Keratinocyte (primary cell): ENCODE data around the gene MAGI1. TPM values are rescaled to one million over a fixed set of nuclear protein-coding genes. Genes with fewer than 3 reads are reported as not detected.

Experiments used
- DNase-seq: peaks from one replicate; pipeline ENCODE4 v3.0.0-alpha.2; 2011; ENCODE audit warnings: low read depth, missing footprints, low spot score
- FAIRE-seq: peaks from 2 replicates; lab custom pipeline; 2011; peaks lifted over from hg19 to GRCh38; lab: Jason Lieb, UNC
- H2AFZ ChIP-seq: 2 replicates; pipeline ENCODE4 v1.6.0; 2012; ENCODE audit warnings: low read length, control low read depth, inconsistent platforms; ENCODE audit not compliant: control insufficient read depth
- H3K27ac ChIP-seq: 2 replicates; pipeline ENCODE4 v1.5.1; 2011; ENCODE audit warnings: low read length; ENCODE audit not compliant: control insufficient read depth, insufficient read depth
- H3K27me3 ChIP-seq: 3 replicates; pipeline ENCODE4 v1.6.0; 2011; ENCODE audit warnings: low read length; ENCODE audit not compliant: control insufficient read depth, insufficient read depth; ENCODE audit errors: extremely low read depth
- H3K36me3 ChIP-seq, 2 experiments: 2 replicates in 1 of 2; 3 replicates in 1 of 2; pipeline ENCODE4 v1.5.1; 2011; ENCODE audit warnings: low read length in 2 of 2, mild to moderate bottlenecking in 1 of 2; ENCODE audit not compliant: control insufficient read depth in 2 of 2, insufficient read depth in 2 of 2; ENCODE audit errors: extremely low read depth in 1 of 2
- H3K4me1 ChIP-seq: 3 replicates; pipeline ENCODE4 v1.5.1; 2011; ENCODE audit warnings: low read length; ENCODE audit not compliant: control insufficient read depth, insufficient read depth; ENCODE audit errors: extremely low read depth
- H3K4me2 ChIP-seq: 3 replicates; pipeline ENCODE4 v1.6.0; 2011; ENCODE audit warnings: low read depth, low read length; ENCODE audit not compliant: control insufficient read depth, insufficient read depth; ENCODE audit errors: extremely low read depth
- H3K4me3 ChIP-seq, 3 experiments: fragments of 200-600 bp in 1 of 3; sonication (generic) in 1 of 3; 2 replicates in 2 of 3; 3 replicates in 1 of 3; pipeline ENCODE4 v1.5.1; 2011 to 2016; ENCODE audit warnings: low read length in 3 of 3, mild to moderate bottlenecking in 3 of 3, control low read depth in 2 of 3, inconsistent platforms in 1 of 3, low read depth in 1 of 3, mixed read lengths in 1 of 3, mixed run types in 1 of 3, moderate library complexity in 1 of 3; ENCODE audit not compliant: control insufficient read depth in 2 of 3, insufficient read depth in 2 of 3; ENCODE audit errors: extremely low read depth in 1 of 3
- H3K79me2 ChIP-seq: 2 replicates; pipeline ENCODE4 v1.6.0; 2012; ENCODE audit warnings: low read length; ENCODE audit not compliant: control insufficient read depth, insufficient read depth
- H3K9ac ChIP-seq: 3 replicates; pipeline ENCODE4 v1.6.0; 2011; ENCODE audit warnings: low read length; ENCODE audit not compliant: control insufficient read depth, insufficient read depth; ENCODE audit errors: extremely low read depth
- H3K9me1 ChIP-seq: 3 replicates; pipeline ENCODE4 v1.6.0; 2011; ENCODE audit warnings: low read length; ENCODE audit not compliant: control insufficient read depth, insufficient read depth; ENCODE audit errors: extremely low read depth
- H3K9me3 ChIP-seq: 2 replicates; pipeline ENCODE4 v1.5.1; 2012; ENCODE audit warnings: low read depth, low read length; ENCODE audit not compliant: control insufficient read depth
- H4K20me1 ChIP-seq: 3 replicates; pipeline ENCODE4 v1.6.0; 2011; ENCODE audit warnings: low read length; ENCODE audit not compliant: control insufficient read depth, insufficient read depth; ENCODE audit errors: extremely low read depth
- EZH2 ChIP-seq: IDR thresholded peaks from one replicate; pipeline ENCODE4 v1.6.1; 2012; ENCODE audit warnings: inconsistent platforms, mild to moderate bottlenecking, low read length, moderate library complexity
- dilution Hi-C: fragments of 300-500 bp; cut with MboI; formaldehyde crosslinking; loops from one replicate; pipeline ENCODE4 v1.7.0; 2020; ENCODE audit warnings: low sequenced_read_pairs; ENCODE audit not compliant: extremely low pct_ligation_motif_present
- polyA plus RNA-seq, 5 experiments: library from polyadenylated mRNA; depleted of rRNA in 3 of 5; stranded (reverse) in 3 of 5; stranded (forward) in 1 of 5; unstranded in 1 of 5; fragments of >200 nt; gene quantifications; 1 replicate in 1 of 5; 2 replicates in 3 of 5; 3 replicates in 1 of 5; pipeline versions ENCODE4 v1.2.1 to v1.2.3, GENCODE V29; 2011 to 2012; ENCODE audit warnings: missing spikeins in 2 of 5, low read depth in 1 of 5, low replicate concordance in 1 of 5
- TF ChIP-seq, protein P1 (sequence below), 3 experiments: IDR thresholded peaks in 1 of 3; conservative IDR thresholded peaks in 1 of 3; optimal IDR thresholded peaks in 1 of 3; 2 replicates in 2 of 3; 3 replicates in 1 of 3; pipeline versions ENCODE3 to v1.5.1; 2011; ENCODE audit warnings: low read length in 3 of 3, mild to moderate bottlenecking in 3 of 3, moderate library complexity in 2 of 3, control low read depth in 1 of 3, inconsistent platforms in 1 of 3; ENCODE audit not compliant: insufficient read depth in 2 of 3; ENCODE audit errors: extremely low read depth in 1 of 3

MAGI1 gene
- polyA plus RNA-seq, 1 donor (not counting 4 experiments of a cell fraction or from before 2014, with no cell fraction given): 10.9 TPM

DNA sequence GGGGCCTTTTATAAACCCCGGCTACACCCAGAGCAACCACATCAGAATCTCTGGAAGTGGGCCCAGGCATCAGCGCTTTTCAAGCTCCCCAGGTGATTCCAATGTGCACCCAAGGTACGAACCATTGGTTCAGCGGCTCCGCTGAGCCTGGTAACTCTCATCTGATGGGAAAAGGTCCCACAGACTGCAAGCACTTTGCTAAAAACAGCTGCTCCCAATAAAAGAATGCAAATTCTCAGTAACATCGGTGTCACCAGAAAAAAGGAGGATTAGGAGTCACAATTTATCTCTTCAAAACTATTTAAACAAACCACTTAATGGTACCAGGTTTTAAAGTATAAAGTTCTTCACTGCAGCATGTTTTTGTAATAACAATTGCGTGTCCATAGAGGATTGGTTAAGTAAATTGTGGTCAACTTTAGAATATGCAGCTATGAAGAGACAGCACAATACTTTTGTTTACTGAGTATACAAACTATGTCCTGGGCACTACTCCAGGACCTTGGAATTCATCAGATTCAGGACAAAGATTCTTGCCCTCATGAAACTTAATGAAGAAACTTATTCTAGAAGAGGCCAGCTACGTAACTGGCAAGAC, 690.2 kb downstream of the MAGI1 start:
- H3K4me1 ChIP-seq: no peaks in the 10 kb centered on the region
- TF ChIP-seq, protein P1, sequence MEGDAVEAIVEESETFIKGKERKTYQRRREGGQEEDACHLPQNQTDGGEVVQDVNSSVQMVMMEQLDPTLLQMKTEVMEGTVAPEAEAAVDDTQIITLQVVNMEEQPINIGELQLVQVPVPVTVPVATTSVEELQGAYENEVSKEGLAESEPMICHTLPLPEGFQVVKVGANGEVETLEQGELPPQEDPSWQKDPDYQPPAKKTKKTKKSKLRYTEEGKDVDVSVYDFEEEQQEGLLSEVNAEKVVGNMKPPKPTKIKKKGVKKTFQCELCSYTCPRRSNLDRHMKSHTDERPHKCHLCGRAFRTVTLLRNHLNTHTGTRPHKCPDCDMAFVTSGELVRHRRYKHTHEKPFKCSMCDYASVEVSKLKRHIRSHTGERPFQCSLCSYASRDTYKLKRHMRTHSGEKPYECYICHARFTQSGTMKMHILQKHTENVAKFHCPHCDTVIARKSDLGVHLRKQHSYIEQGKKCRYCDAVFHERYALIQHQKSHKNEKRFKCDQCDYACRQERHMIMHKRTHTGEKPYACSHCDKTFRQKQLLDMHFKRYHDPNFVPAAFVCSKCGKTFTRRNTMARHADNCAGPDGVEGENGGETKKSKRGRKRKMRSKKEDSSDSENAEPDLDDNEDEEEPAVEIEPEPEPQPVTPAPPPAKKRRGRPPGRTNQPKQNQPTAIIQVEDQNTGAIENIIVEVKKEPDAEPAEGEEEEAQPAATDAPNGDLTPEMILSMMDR (optimal IDR thresholded peaks at IDR 0.05 in 1 of 3, IDR thresholded peaks at IDR 0.05 in 1 of 3, conservative IDR thresholded peaks at IDR 0.05 in 1 of 3; ENCODE audit: extremely low read depth in 1 of 3, insufficient read depth in 2 of 3, low read length in 3 of 3): no peak
- no peak for TF ChIP-seq EZH2
- no peak overlapping the region for H3K4me2 ChIP-seq
- no peak overlapping the region for H3K4me3 ChIP-seq
- no peaks in the 10 kb centered on the region for H3K36me3 ChIP-seq
- H3K9ac ChIP-seq: no peak overlapping the region
- H3K9me1 ChIP-seq: no peaks in the 10 kb centered on the region
- no peaks in the 10 kb centered on the region for H3K9me3 ChIP-seq
- H2AFZ ChIP-seq: no peak overlapping the region
- H4K20me1 ChIP-seq: no peaks in the 10 kb centered on the region
- no peak for DNase-seq
- H3K79me2 ChIP-seq: no peaks in the 10 kb centered on the region
- H3K27ac ChIP-seq: no peak overlapping the region
- no peaks in the 10 kb centered on the region for H3K27me3 ChIP-seq
- dilution Hi-C loops: no loop called here
- FAIRE-seq: no peak

DNA sequence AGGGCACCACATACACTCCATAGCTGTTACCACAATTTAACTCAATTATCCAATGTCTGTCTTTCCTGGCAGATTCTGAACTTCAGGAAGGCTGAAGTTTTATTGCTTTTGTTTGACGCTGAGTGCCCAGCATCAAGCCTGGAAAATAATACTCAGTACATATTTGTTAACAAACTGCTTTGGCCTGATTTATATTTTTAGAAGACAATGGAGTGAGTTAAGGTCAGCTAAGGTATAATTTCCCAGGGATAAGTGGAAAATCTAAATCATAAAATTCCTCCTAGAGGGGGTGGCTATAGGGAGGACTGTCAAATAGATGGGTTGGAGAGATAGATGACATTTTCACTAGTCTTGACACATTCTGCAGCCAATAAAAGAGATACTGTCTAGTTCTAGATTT, 691.6 kb downstream of the MAGI1 start:
- no peak overlapping the region for H3K4me2 ChIP-seq
- H3K27ac ChIP-seq: no peak overlapping the region
- FAIRE-seq (no peak), DNase-seq (no peak)
- no peaks in the 10 kb centered on the region for H3K36me3 ChIP-seq
- H4K20me1 ChIP-seq: no peaks in the 10 kb centered on the region
- H2AFZ ChIP-seq: no peak overlapping the region
- no peak overlapping the region for H3K9ac ChIP-seq
- dilution Hi-C loops: no loop called here
- H3K79me2 ChIP-seq: no peaks in the 10 kb centered on the region
- no peaks in the 10 kb centered on the region for H3K9me1 ChIP-seq
- H3K27me3 ChIP-seq: no peaks in the 10 kb centered on the region
- no peaks in the 10 kb centered on the region for H3K4me1 ChIP-seq
- no peak overlapping the region for H3K4me3 ChIP-seq
- no peaks in the 10 kb centered on the region for H3K9me3 ChIP-seq
- TF ChIP-seq, protein P1 (optimal IDR thresholded peaks at IDR 0.05 in 1 of 3, IDR thresholded peaks at IDR 0.05 in 1 of 3, conservative IDR thresholded peaks at IDR 0.05 in 1 of 3; ENCODE audit: extremely low read depth in 1 of 3, insufficient read depth in 2 of 3, low read length in 3 of 3): no peak
- no peak for TF ChIP-seq EZH2
